Liver (tissue), 9 donors: ENCODE results near the gene RETREG1. TPM values are rescaled to one million over a fixed set of nuclear protein-coding genes. Genes with fewer than 3 reads are reported as not detected.
A peak's percentile ranks its signal among the peaks of the same experiment; 100 is the strongest.

Experiments
- DNase-seq: peaks from one replicate; pipeline ENCODE4 v3.0.0-alpha.2; 2017; ENCODE audit warnings: low spot score
- H3K27ac ChIP-seq, 2 donors: one replicate each; pipeline ENCODE4 v1.7.0; 2013; ENCODE audit warnings: inconsistent platforms in 2 of 2, low read length in 2 of 2, control low read depth in 1 of 2, low read depth in 1 of 2, mild to moderate bottlenecking in 1 of 2
- H3K27me3 ChIP-seq, 4 donors: one replicate each; pipeline versions ENCODE4 v1.6.1 to v1.7.0; 2013; ENCODE audit warnings: low read length in 3 of 4, inconsistent platforms in 1 of 4, mild to moderate bottlenecking in 1 of 4, moderate library complexity in 1 of 4; ENCODE audit not compliant: control insufficient read depth in 4 of 4, insufficient read depth in 4 of 4
- H3K36me3 ChIP-seq, 4 donors: one replicate each; pipeline versions ENCODE4 v1.6.1 to v1.7.0; 2013; ENCODE audit warnings: low read length in 3 of 4, mild to moderate bottlenecking in 3 of 4, low read depth in 1 of 4, moderate library complexity in 1 of 4; ENCODE audit not compliant: control insufficient read depth in 4 of 4, insufficient read depth in 3 of 4
- H3K4me1 ChIP-seq, 4 donors: one replicate each; pipeline versions ENCODE4 v1.6.1 to v1.7.0; 2013; ENCODE audit warnings: low read length in 3 of 4, mild to moderate bottlenecking in 3 of 4, moderate library complexity in 1 of 4; ENCODE audit not compliant: control insufficient read depth in 4 of 4, insufficient read depth in 4 of 4
- H3K4me3 ChIP-seq, 3 donors: one replicate each; pipeline versions ENCODE4 v1.6.1 to v1.7.0; 2013; ENCODE audit warnings: low read length in 3 of 3, control low read depth in 1 of 3, low read depth in 1 of 3, mild to moderate bottlenecking in 1 of 3
- H3K9ac ChIP-seq, 2 donors: one replicate each; pipeline ENCODE4 v1.7.0; 2013; ENCODE audit warnings: low read length in 2 of 2, mild to moderate bottlenecking in 2 of 2, moderate library complexity in 2 of 2, control low read depth in 1 of 2, low read depth in 1 of 2
- H3K9me3 ChIP-seq, 4 donors: one replicate each; pipeline versions ENCODE4 v1.6.1 to v1.7.0; 2013; ENCODE audit warnings: low read length in 3 of 4; ENCODE audit not compliant: control insufficient read depth in 4 of 4
- EGR1 ChIP-seq, 2 donors: IDR thresholded peaks; 2 replicates each; pipeline ENCODE4 v1.6.1; 2016 to 2018; ENCODE audit warnings: antibody characterized with exemption in 2 of 2, low read depth in 2 of 2
- FOXA1 ChIP-seq: IDR thresholded peaks from 2 replicates; pipeline ENCODE4 v1.6.1; 2016; ENCODE audit warnings: antibody characterized with exemption
- FOXA2 ChIP-seq: IDR thresholded peaks from 2 replicates; pipeline ENCODE4 v1.6.1; 2016; ENCODE audit warnings: antibody characterized with exemption
- GABPA ChIP-seq, 2 donors: IDR thresholded peaks in 1 of 2; conservative IDR thresholded peaks in 1 of 2; 2 replicates each; pipeline ENCODE4 v1.6.1; 2016; ENCODE audit warnings: antibody characterized with exemption in 2 of 2, mild to moderate bottlenecking in 1 of 2, moderate library complexity in 1 of 2
- HNF4A ChIP-seq, 2 donors: conservative IDR thresholded peaks; 2 replicates each; pipeline ENCODE4 v1.6.1; 2016; ENCODE audit warnings: antibody characterized with exemption in 2 of 2, mild to moderate bottlenecking in 2 of 2
- HNF4G ChIP-seq: IDR thresholded peaks from 2 replicates; pipeline ENCODE4 v1.6.1; 2016; ENCODE audit warnings: antibody characterized with exemption
- JUND ChIP-seq, 2 donors: IDR thresholded peaks; 2 replicates each; pipeline ENCODE4 v1.6.1; 2016; ENCODE audit warnings: antibody characterized with exemption in 2 of 2
- NR2F2 ChIP-seq: IDR thresholded peaks from 2 replicates; pipeline ENCODE4 v1.6.1; 2016; ENCODE audit warnings: antibody characterized with exemption
- RAD21 ChIP-seq, 2 donors: IDR thresholded peaks; 2 replicates each; pipeline ENCODE4 v1.6.1; 2016; ENCODE audit warnings: antibody characterized with exemption in 2 of 2, mild to moderate bottlenecking in 2 of 2
- SP1 ChIP-seq: IDR thresholded peaks from 2 replicates; pipeline ENCODE4 v1.6.1; 2018; ENCODE audit warnings: antibody characterized with exemption, mild to moderate bottlenecking
- TAF1 ChIP-seq: conservative IDR thresholded peaks from 2 replicates; pipeline ENCODE4 v1.6.1; 2016; ENCODE audit warnings: antibody characterized with exemption, mild to moderate bottlenecking
- WGBS: extraction: QIAGEN DNeasy Blood & Tissue Kit; methylation state at CpG from one replicate; pipeline ENCODE4 v1.1.7; 2013; 5-methylcytosine and 5-hydroxymethylcytosine counted together
- polyA plus RNA-seq, 2 donors: library from polyadenylated mRNA; stranded (reverse) in 1 of 2; unstranded in 1 of 2; fragments of 200-250 nt in 1 of 2; fragments of >200 nt in 1 of 2; fragmentation: Nextera tagmentation in 1 of 2; extraction: Ambion mirVana in 1 of 2; gene quantifications; one replicate each; pipeline versions ENCODE4 v1.2.1 to v1.2.3, GENCODE V29; 2013 to 2015
- total RNA-seq, 2 donors: library from RNA; depleted of rRNA; stranded (reverse); fragments of >200 nt; gene quantifications; one replicate each; pipeline ENCODE4 v1.2.3, GENCODE V29; 2014
- TF ChIP-seq, protein P1 (sequence below): fragments of 150-350 bp; IDR thresholded peaks from 2 replicates; pipeline ENCODE4 v1.5.1; 2017; ENCODE audit warnings: improper control_type of control experiment, low read depth, low read length; ENCODE audit not compliant: missing input control
- TF ChIP-seq, protein P2 (sequence below): IDR thresholded peaks from 2 replicates; pipeline ENCODE4 v1.6.1; 2016; ENCODE audit warnings: antibody characterized with exemption
- TF ChIP-seq, protein P3 (sequence below): IDR thresholded peaks from 2 replicates; pipeline ENCODE4 v1.6.1; 2016; ENCODE audit warnings: antibody characterized with exemption
- TF ChIP-seq, protein P4 (sequence below): IDR thresholded peaks from 2 replicates; pipeline ENCODE4 v1.6.1; 2016; ENCODE audit warnings: antibody characterized with exemption, mild to moderate bottlenecking
- donor health status: healthy.
- donor health status: healthy.
- donor health status: healthy.
- donor health status: healthy.
- donor health status: healthy.

Gene RETREG1
- total and polyA plus RNA-seq, 4 donors: 0.70 to 28.1 (median 4.2) TPM

DNA sequence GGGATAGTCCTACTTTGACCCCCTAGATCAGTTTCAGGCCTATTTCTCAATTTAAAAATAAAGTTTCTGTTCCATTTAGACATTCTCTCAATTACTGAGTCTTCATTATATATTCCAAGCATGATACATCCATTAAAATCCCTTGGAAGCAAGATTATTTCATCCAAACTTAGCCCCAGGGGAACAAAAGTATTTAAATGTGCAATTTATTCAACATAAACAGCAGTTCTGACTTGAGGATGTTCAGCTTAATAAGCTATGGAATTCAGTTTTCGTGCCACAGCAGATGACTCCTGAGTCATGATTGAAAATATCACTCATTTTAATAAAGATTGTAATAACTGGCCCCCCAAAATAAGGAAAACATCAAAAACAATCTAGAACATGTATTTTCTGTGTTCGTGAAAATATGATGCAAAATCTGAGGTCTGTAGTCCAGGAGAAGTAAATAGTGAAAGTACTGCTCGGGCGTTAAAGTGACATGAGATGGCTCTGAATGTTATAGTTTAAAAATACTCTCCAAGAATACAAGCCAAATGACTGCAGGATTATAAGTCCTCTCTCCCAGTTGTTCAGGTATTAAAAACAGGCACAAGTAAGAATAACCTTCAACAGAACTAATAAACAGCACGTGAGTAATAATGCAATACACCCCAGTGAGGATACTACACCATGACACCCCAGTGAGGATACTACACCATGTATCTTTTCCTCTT, 67.1 kb downstream of the RETREG1 start:
- Histone ChIP-seq H3K27me3 (no peaks in the 10 kb centered on the region), H3K27ac (peak overlapping the region; percentile 11 to 17), H3K4me3 (peak overlapping the region; percentile 8 to 60 (median 35)), H3K4me1 (peaks cover 2 to 8% (median 3%) of the 10 kb centered on the region in 4 donors), H3K36me3 (no peaks in the 10 kb centered on the region), H3K9ac (peak overlapping the region in 1 of 2 donors; percentile 73), H3K9me3 (no peaks in the 10 kb centered on the region)
- DNase-seq: no peak
- TF ChIP-seq, protein P1, sequence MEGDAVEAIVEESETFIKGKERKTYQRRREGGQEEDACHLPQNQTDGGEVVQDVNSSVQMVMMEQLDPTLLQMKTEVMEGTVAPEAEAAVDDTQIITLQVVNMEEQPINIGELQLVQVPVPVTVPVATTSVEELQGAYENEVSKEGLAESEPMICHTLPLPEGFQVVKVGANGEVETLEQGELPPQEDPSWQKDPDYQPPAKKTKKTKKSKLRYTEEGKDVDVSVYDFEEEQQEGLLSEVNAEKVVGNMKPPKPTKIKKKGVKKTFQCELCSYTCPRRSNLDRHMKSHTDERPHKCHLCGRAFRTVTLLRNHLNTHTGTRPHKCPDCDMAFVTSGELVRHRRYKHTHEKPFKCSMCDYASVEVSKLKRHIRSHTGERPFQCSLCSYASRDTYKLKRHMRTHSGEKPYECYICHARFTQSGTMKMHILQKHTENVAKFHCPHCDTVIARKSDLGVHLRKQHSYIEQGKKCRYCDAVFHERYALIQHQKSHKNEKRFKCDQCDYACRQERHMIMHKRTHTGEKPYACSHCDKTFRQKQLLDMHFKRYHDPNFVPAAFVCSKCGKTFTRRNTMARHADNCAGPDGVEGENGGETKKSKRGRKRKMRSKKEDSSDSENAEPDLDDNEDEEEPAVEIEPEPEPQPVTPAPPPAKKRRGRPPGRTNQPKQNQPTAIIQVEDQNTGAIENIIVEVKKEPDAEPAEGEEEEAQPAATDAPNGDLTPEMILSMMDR: no peak
- TF ChIP-seq HNF4G: no peak
- TF ChIP-seq HNF4A (conservative IDR thresholded peaks at IDR 0.05): peak in 1 of 2 donors; percentile 47
- WGBS: 48% methylated on average over 5 of the region's 5 CpGs

DNA sequence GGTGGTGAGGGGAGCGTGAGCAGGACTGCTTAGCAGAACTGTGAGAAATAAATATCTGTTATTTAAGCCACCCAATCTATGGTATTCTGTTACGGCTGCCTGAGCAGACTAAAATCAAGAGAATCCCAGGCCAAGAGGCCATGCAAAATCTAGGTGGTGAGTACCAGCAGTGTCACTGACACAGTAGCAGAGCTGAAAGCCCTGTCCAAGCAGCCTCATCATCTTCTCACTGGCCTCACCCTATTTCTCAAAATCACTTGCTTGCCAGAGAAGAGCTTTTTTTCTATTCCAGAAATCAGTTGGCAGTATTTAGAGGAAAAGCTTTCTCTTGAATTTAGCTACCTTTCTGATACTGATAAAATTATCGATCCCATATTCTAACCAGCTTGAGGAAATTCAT, 68.0 kb downstream of the RETREG1 start:
- Histone ChIP-seq H3K4me3 (no peak overlapping the region), H3K9me3 (no peaks in the 10 kb centered on the region), H3K27ac (no peak overlapping the region), H3K36me3 (no peaks in the 10 kb centered on the region), H3K9ac (no peak overlapping the region), H3K4me1 (peaks cover 0 to 8% (median 3%) of the 10 kb centered on the region in 4 donors), H3K27me3 (no peaks in the 10 kb centered on the region)
- no peak for TF ChIP-seq EGR1 (IDR thresholded peaks at IDR 0.05; ENCODE audit: low read depth in 2 of 2)
- TF ChIP-seq FOXA2: no peak
- TF ChIP-seq, protein P1: no peak
- no peak for TF ChIP-seq JUND (IDR thresholded peaks at IDR 0.05)
- TF ChIP-seq GABPA (IDR thresholded peaks at IDR 0.05 in 1 of 2, conservative IDR thresholded peaks at IDR 0.05 in 1 of 2): no peak
- TF ChIP-seq TAF1: no peak
- TF ChIP-seq RAD21 (IDR thresholded peaks at IDR 0.05): no peak
- TF ChIP-seq FOXA1: no peak
- no peak for TF ChIP-seq NR2F2
- 94% methylated on average over 3 of the region's 3 CpGs for WGBS
- no peak for DNase-seq

DNA sequence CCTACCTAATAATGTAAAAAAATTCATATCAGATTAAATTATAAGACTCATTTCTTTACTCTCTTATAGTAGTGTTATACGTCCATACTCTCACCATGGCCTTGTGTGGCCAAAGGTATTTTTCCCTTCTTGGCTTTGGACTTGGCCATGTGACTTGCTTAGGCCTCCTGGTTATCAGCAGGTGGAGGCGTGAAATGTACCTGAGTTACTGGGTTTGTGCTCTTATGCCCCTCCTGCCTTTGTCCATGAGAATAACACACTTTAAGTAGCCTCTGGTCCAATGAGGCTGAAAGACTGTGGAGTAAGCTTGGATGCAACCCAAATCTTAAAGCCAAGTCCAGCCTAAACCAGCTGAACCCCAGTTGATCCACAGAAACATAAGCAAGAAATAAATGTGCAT, 68.7 kb downstream of the RETREG1 start:
- DNase-seq: no peak
- Histone ChIP-seq H3K27me3 (no peaks in the 10 kb centered on the region), H3K4me3 (no peak overlapping the region), H3K9me3 (no peaks in the 10 kb centered on the region), H3K4me1 (peaks cover 0 to 8% (median 3%) of the 10 kb centered on the region in 4 donors), H3K9ac (no peak overlapping the region), H3K27ac (no peak overlapping the region), H3K36me3 (no peaks in the 10 kb centered on the region)
- WGBS: 95% methylated on average over 2 of the region's 2 CpGs
- TF ChIP-seq HNF4A (conservative IDR thresholded peaks at IDR 0.05) (no peak), GABPA (IDR thresholded peaks at IDR 0.05 in 1 of 2, conservative IDR thresholded peaks at IDR 0.05 in 1 of 2) (no peak), NR2F2 (no peak), FOXA2 (no peak), EGR1 (IDR thresholded peaks at IDR 0.05; ENCODE audit: low read depth in 2 of 2) (no peak), SP1 (no peak), RAD21 (IDR thresholded peaks at IDR 0.05) (no peak), TAF1 (no peak)
- TF ChIP-seq, protein P2, sequence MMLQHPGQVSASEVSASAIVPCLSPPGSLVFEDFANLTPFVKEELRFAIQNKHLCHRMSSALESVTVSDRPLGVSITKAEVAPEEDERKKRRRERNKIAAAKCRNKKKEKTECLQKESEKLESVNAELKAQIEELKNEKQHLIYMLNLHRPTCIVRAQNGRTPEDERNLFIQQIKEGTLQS: no peak
- TF ChIP-seq, protein P3, sequence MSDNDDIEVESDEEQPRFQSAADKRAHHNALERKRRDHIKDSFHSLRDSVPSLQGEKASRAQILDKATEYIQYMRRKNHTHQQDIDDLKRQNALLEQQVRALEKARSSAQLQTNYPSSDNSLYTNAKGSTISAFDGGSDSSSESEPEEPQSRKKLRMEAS: no peak
- TF ChIP-seq, protein P4, sequence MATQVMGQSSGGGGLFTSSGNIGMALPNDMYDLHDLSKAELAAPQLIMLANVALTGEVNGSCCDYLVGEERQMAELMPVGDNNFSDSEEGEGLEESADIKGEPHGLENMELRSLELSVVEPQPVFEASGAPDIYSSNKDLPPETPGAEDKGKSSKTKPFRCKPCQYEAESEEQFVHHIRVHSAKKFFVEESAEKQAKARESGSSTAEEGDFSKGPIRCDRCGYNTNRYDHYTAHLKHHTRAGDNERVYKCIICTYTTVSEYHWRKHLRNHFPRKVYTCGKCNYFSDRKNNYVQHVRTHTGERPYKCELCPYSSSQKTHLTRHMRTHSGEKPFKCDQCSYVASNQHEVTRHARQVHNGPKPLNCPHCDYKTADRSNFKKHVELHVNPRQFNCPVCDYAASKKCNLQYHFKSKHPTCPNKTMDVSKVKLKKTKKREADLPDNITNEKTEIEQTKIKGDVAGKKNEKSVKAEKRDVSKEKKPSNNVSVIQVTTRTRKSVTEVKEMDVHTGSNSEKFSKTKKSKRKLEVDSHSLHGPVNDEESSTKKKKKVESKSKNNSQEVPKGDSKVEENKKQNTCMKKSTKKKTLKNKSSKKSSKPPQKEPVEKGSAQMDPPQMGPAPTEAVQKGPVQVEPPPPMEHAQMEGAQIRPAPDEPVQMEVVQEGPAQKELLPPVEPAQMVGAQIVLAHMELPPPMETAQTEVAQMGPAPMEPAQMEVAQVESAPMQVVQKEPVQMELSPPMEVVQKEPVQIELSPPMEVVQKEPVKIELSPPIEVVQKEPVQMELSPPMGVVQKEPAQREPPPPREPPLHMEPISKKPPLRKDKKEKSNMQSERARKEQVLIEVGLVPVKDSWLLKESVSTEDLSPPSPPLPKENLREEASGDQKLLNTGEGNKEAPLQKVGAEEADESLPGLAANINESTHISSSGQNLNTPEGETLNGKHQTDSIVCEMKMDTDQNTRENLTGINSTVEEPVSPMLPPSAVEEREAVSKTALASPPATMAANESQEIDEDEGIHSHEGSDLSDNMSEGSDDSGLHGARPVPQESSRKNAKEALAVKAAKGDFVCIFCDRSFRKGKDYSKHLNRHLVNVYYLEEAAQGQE: no peak
